Uterus (tissue), 4 donors: Measurements from ENCODE around the gene PIGW. TPM values are rescaled to one million over a fixed set of nuclear protein-coding genes. Genes with fewer than 3 reads are reported as not detected.

ENCODE experiments used
- DNase-seq, 2 donors: peaks; one replicate each; pipeline ENCODE4 v3.0.0-alpha.2; 2019 to 2020
- H3K27ac ChIP-seq, 2 donors: fragments of 200-600 bp; sonication (generic); 1 replicate in 1 of 2; 2 replicates in 1 of 2; pipeline ENCODE4 v1.5.1; 2016 to 2018
- H3K27me3 ChIP-seq, 2 donors: fragments of 200-600 bp; sonication (generic); one replicate each; pipeline ENCODE4 v1.5.1; 2018 to 2019; ENCODE audit warnings: control low read depth in 1 of 2
- H3K36me3 ChIP-seq, 2 donors: fragments of 200-600 bp; sonication (generic); one replicate each; pipeline ENCODE4 v1.5.1; 2019; ENCODE audit warnings: control low read depth in 1 of 2
- H3K4me1 ChIP-seq, 2 donors: fragments of 200-600 bp; sonication (generic); one replicate each; pipeline ENCODE4 v1.5.1; 2018 to 2019; ENCODE audit warnings: control low read depth in 1 of 2
- H3K4me3 ChIP-seq, 2 donors: fragments of 200-600 bp; sonication (generic); 1 replicate in 1 of 2; 2 replicates in 1 of 2; pipeline ENCODE4 v1.5.1; 2018 to 2019; ENCODE audit warnings: mild to moderate bottlenecking in 1 of 2
- H3K9me3 ChIP-seq, 2 donors: fragments of 200-600 bp; sonication (generic); one replicate each; pipeline ENCODE4 v1.5.1; 2019; ENCODE audit warnings: control low read depth in 1 of 2
- POLR2A ChIP-seq, 2 donors: fragments of 450-650 bp; IDR thresholded peaks; one replicate each; pipeline ENCODE4 v1.6.1; 2016; ENCODE audit warnings: antibody characterized with exemption in 2 of 2, mild to moderate bottlenecking in 1 of 2, moderate library complexity in 1 of 2
- intact Hi-C: fragments of 100-400 bp; cut with DNase I; formaldehyde crosslinking; loops from one replicate; pipeline ENCODE4 v1.15.1; 2023; ENCODE audit warnings: low total_unique reads
- total RNA-seq, 4 donors: library from RNA; depleted of rRNA in 3 of 4; stranded (reverse); fragments of >200 nt in 3 of 4; gene quantifications; one replicate each; pipeline versions ENCODE4 v1.1.0 to v1.2.4, GENCODE V29; 2014 to 2023
- TF ChIP-seq, protein P1 (sequence below), 4 experiments: fragments of 200-600 bp in 2 of 4; fragments of 450-650 bp in 2 of 4; sonication (generic) in 2 of 4; IDR thresholded peaks; one replicate each; pipeline ENCODE4 v1.5.1; 2016 to 2019; ENCODE audit warnings: antibody characterized with exemption in 4 of 4, mild to moderate bottlenecking in 2 of 4, moderate library complexity in 1 of 4
- donor health status: DM: yes; HTN: yes; CAD: no.

PIGW gene
- total RNA-seq, 4 donors from 2014 or later = 8.6 to 12.9 (median 11.0) TPM; not detected in 1

DNA sequence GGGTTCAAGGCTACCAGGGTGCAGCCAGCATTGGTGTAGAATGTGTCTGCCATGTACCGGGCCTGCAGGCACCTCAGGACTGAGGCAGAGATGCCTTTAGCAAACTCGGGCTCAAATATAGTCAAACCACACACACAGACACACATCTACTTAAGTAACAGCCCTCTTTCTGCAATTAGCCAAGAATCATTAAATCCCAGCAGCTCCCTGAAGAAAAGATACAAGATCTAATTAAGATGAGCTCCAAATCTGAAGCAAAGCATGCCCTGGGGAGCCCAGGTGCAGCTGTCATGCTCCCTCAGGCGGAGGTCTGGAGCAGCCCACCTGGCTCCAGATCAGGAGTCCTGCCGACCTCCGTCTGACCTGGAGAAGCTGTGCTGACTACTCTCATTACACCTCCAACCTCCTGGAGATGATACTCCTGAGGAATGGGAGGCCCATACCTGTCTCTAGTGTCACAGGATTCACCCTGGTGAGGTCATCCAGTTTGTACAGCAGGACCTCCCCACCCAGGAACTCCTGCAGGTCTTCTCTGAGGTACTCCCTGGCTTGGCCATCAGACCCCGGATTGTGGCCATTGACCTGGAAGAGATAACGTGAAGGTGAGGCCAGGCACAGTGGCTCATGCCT lies 7.1 kb upstream of the PIGW start:
- DNase-seq = no peak
- no peaks in the 10 kb centered on the region for H3K9me3 ChIP-seq
- no peaks in the 10 kb centered on the region for H3K36me3 ChIP-seq
- H3K27me3 ChIP-seq = no peaks in the 10 kb centered on the region
- intact Hi-C loops = no loop called here
- H3K27ac ChIP-seq = no peak overlapping the region
- no peak overlapping the region for H3K4me3 ChIP-seq
- H3K4me1 ChIP-seq = no peaks in the 10 kb centered on the region
- TF ChIP-seq, protein P1, sequence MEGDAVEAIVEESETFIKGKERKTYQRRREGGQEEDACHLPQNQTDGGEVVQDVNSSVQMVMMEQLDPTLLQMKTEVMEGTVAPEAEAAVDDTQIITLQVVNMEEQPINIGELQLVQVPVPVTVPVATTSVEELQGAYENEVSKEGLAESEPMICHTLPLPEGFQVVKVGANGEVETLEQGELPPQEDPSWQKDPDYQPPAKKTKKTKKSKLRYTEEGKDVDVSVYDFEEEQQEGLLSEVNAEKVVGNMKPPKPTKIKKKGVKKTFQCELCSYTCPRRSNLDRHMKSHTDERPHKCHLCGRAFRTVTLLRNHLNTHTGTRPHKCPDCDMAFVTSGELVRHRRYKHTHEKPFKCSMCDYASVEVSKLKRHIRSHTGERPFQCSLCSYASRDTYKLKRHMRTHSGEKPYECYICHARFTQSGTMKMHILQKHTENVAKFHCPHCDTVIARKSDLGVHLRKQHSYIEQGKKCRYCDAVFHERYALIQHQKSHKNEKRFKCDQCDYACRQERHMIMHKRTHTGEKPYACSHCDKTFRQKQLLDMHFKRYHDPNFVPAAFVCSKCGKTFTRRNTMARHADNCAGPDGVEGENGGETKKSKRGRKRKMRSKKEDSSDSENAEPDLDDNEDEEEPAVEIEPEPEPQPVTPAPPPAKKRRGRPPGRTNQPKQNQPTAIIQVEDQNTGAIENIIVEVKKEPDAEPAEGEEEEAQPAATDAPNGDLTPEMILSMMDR (IDR thresholded peaks at IDR 0.05) = no peak
- no peak for TF ChIP-seq POLR2A (IDR thresholded peaks at IDR 0.05)

DNA sequence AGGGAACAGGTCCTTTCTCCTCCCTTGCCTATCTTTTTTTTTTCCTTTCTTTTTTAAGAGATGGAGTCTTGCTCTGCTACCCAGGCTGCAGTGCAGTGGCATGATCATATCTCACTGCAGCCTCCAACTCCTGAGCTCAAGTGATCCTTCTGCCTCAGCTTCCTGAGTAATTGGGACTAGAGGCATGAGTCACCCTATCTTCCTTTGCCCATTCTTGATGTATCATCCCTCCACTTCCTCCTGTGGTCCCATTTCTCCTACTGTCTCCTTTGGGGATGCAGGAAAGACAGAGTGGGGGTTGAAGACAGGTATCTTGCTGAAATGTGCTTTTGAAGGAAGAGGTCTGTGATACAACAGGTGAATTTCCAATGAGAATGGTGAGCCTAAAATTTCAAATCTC lies 5.7 kb upstream of the PIGW start:
- no peaks in the 10 kb centered on the region for H3K4me1 ChIP-seq
- no peak overlapping the region for H3K4me3 ChIP-seq
- no peak for DNase-seq
- H3K27ac ChIP-seq = no peak overlapping the region
- TF ChIP-seq POLR2A (IDR thresholded peaks at IDR 0.05) = no peak
- TF ChIP-seq, protein P1 (IDR thresholded peaks at IDR 0.05) = no peak
- H3K36me3 ChIP-seq = no peaks in the 10 kb centered on the region
- intact Hi-C loops = no loop called here
- no peaks in the 10 kb centered on the region for H3K27me3 ChIP-seq
- H3K9me3 ChIP-seq = no peaks in the 10 kb centered on the region

GRCh38 chr17:36532435-36532975 lies 2.3 kb upstream of the PIGW start:
- intact Hi-C loops = no loop called here
- TF ChIP-seq, protein P1 (IDR thresholded peaks at IDR 0.05) = no peak
- TF ChIP-seq POLR2A (IDR thresholded peaks at IDR 0.05) = no peak
- Histone ChIP-seq H3K4me3 (no peak overlapping the region), H3K27me3 (no peaks in the 10 kb centered on the region), H3K36me3 (no peaks in the 10 kb centered on the region), H3K27ac (no peak overlapping the region), H3K4me1 (no peaks in the 10 kb centered on the region), H3K9me3 (no peaks in the 10 kb centered on the region)
- DNase-seq = no peak

DNA sequence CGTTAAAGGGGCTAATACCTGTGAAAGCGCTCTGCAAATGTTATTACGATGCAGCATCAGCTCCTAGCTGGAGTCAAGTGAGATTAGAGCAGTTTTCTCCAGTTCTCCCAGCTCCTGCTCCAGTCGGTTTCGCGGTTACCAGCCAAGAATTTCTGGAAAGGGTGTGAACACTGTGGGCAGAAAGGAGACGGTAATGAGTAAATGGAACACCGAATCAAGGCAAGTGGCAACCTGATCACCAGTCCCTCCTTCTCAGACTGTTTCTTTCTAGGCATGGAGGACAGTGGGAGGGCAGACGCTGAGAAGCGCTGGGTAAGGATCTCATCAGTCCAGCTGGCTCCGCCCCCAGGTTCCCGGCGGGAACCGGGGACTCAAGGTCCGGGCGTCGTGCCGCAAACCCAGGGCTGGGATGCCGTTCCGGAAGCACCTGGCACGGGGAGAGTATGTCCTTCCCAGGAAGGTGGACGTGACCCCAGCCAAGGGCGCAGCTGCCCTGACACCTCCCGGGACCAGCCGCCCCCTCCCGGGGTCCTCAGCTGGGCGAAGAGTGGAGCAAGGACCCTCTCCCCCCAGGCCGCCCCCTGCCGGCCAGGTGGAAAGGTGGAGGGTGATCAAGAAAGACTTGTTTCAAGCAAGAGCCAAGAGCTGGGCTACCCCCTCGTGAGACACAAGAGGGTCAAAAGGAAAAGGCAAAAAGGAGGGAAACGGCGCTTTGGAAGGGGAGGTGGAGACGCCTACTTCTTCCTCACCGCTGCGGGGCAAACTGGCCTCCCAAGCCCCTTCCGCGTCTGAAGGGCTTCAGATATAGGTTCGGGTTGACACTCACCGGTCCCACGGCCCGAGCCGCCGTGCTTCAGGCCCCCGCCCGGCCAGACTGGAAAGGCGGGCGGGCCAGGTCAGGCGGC lies 600 bp upstream of the PIGW start:
- peak overlapping the region; percentile 78 to 86 for H3K4me3 ChIP-seq
- intact Hi-C loops = no loop called here
- no peaks in the 10 kb centered on the region for H3K36me3 ChIP-seq
- H3K4me1 ChIP-seq = no peaks in the 10 kb centered on the region
- H3K9me3 ChIP-seq = no peaks in the 10 kb centered on the region
- TF ChIP-seq, protein P1 (IDR thresholded peaks at IDR 0.05) = peak in 3 of 4 experiments; percentile 9 to 29 (median 24)
- TF ChIP-seq POLR2A (IDR thresholded peaks at IDR 0.05) = no peak
- peak; percentile 58 to 70 for DNase-seq
- H3K27me3 ChIP-seq = no peaks in the 10 kb centered on the region
- peak overlapping the region; percentile 81 to 94 for H3K27ac ChIP-seq

DNA sequence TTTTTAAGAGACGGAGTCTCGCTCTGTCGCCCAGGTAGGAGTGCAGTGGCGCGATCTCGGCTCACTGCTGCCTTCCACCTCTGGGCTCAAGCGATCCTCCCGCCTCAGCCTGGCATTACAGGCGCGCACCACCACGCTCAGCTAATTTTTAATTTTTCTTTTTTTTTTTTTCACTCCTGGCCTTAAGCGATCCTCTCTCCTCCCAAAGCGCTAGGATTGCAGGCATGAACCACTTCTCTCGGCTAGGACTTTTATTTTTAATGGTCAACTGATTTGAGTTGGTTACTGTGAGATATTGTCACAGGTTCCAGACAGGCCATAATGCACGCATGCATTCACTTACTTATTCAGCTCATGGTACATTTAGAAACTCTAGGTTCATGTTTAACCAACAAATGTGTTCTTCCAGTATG lies 888 bp downstream of the PIGW start:
- Histone ChIP-seq H3K27ac (peak overlapping the region; percentile 81 to 94), H3K27me3 (no peaks in the 10 kb centered on the region), H3K4me1 (no peaks in the 10 kb centered on the region), H3K36me3 (no peaks in the 10 kb centered on the region), H3K4me3 (peak overlapping the region; percentile 78 to 86), H3K9me3 (no peaks in the 10 kb centered on the region)
- TF ChIP-seq, protein P1 (IDR thresholded peaks at IDR 0.05) = no peak
- TF ChIP-seq POLR2A (IDR thresholded peaks at IDR 0.05) = no peak
- no peak for DNase-seq
- intact Hi-C loops = no loop called here
